Activated B cell treated with CpG ODN at 0.5 μM for 24 hours (primary cell): ENCODE data around the gene EVL. TPM values are rescaled to one million over a fixed set of nuclear protein-coding genes. Genes with fewer than 3 reads are reported as not detected.

Experiments used
- ATAC-seq: fragments of 200-7000 bp; cut with Tn5 transposase; one replicate; pipeline ENCODE4 v1.10.0; 2021; ENCODE audit warnings: low read depth, mild to moderate bottlenecking, moderate library complexity
- CTCF ChIA-PET: fragments of 350-600 bp; sonication (Branson Sonifier 250); formaldehyde crosslinking; loops from one replicate; lab custom pipeline; 2021; ENCODE audit warnings: antibody characterized with exemption; lab: Charles Lee
- POLR2A ChIA-PET: fragments of 350-600 bp; sonication (Branson Sonifier 250); formaldehyde crosslinking; loops from one replicate; lab custom pipeline; 2021; ENCODE audit warnings: antibody characterized with exemption; lab: Charles Lee
- DNase-seq: peaks from one replicate; pipeline ENCODE4 v3.0.0; 2022
- H3K27ac Mint-ChIP-seq: one replicate; pipeline ENCODE4 v1.8.0; 2020; ENCODE audit warnings: mixed read lengths
- H3K27me3 Mint-ChIP-seq: one replicate; pipeline ENCODE4 v1.8.0; 2021; ENCODE audit warnings: mixed read lengths
- H3K36me3 Mint-ChIP-seq: one replicate; pipeline ENCODE4 v1.8.0; 2021; ENCODE audit warnings: low read depth, mixed read lengths
- H3K4me1 Mint-ChIP-seq: one replicate; pipeline ENCODE4 v1.8.0; 2021; ENCODE audit warnings: mixed read lengths
- H3K4me3 Mint-ChIP-seq: one replicate; pipeline ENCODE4 v1.8.0; 2020; ENCODE audit warnings: mild to moderate bottlenecking, mixed read lengths
- H3K9me3 Mint-ChIP-seq: one replicate; pipeline ENCODE4 v1.8.0; 2020; ENCODE audit warnings: mixed read lengths
- CTCF ChIP-seq: fragments of 200-600 bp; IDR thresholded peaks from one replicate; pipeline ENCODE4 v1.8.0; 2022; ENCODE audit warnings: antibody characterized with exemption, mild to moderate bottlenecking
- intact Hi-C: fragments of 100-400 bp; cut with micrococcal nuclease; formaldehyde crosslinking; loops from one replicate; pipeline ENCODE4 v1.15.1; 2024
- total RNA-seq: library from RNA; stranded (reverse); gene quantifications from 2 replicates; pipeline ENCODE4 v1.2.3, GENCODE V29; 2022

Gene EVL
- total RNA-seq, 1 donor from 2014 or later: 272 TPM

- ATAC-seq (no peak), DNase-seq (no peak)
- H3K27ac Mint-ChIP-seq: no peak overlapping the region
- POLR2A ChIA-PET: no interaction called here
- no peak for TF ChIP-seq CTCF
- intact Hi-C loops: no loop called here
- H3K4me3 Mint-ChIP-seq: no peak overlapping the region
- no peaks in the 10 kb centered on the region for H3K27me3 Mint-ChIP-seq
- H3K36me3 Mint-ChIP-seq: no peaks in the 10 kb centered on the region
- H3K4me1 Mint-ChIP-seq: no peaks in the 10 kb centered on the region
- CTCF ChIA-PET: interaction anchor here (0.7 kb wide), 1 partner anchor 105 kb away, joined by 3 read pairs; no protein-coding TSS in a partner anchor
- no peaks in the 10 kb centered on the region for H3K9me3 Mint-ChIP-seq
These were observed 24.0 kb upstream of the EVL start for GRCh38 chr14:100041271-100041670.

DNA sequence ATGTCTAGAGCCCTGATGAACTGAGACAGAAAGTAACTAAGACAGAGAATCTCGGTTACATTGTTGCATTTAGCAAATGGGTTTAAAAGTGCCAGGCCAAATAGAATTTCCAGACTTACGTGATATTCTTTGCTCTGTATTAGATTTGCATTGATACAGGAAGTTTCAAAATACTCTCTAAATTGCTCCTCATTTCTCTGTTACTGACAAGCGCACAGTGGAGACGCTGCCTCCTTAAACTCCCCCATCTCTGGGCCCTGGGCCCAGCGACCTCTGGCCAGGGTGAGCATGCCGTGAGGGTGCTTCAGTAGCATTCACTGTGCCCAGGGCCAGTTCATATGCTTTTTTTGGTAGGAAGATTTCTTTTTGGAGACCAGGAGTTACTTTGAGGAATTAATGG, 22.9 kb upstream of the EVL start:
- POLR2A ChIA-PET: no interaction called here
- TF ChIP-seq CTCF: no peak
- no peaks in the 10 kb centered on the region for H3K9me3 Mint-ChIP-seq
- H3K36me3 Mint-ChIP-seq: no peaks in the 10 kb centered on the region
- DNase-seq (no peak), ATAC-seq (no peak)
- H3K27ac Mint-ChIP-seq: no peak overlapping the region
- no peaks in the 10 kb centered on the region for H3K27me3 Mint-ChIP-seq
- H3K4me1 Mint-ChIP-seq: no peaks in the 10 kb centered on the region
- intact Hi-C loops: no loop called here
- H3K4me3 Mint-ChIP-seq: no peak overlapping the region
- CTCF ChIA-PET: no interaction called here

DNA sequence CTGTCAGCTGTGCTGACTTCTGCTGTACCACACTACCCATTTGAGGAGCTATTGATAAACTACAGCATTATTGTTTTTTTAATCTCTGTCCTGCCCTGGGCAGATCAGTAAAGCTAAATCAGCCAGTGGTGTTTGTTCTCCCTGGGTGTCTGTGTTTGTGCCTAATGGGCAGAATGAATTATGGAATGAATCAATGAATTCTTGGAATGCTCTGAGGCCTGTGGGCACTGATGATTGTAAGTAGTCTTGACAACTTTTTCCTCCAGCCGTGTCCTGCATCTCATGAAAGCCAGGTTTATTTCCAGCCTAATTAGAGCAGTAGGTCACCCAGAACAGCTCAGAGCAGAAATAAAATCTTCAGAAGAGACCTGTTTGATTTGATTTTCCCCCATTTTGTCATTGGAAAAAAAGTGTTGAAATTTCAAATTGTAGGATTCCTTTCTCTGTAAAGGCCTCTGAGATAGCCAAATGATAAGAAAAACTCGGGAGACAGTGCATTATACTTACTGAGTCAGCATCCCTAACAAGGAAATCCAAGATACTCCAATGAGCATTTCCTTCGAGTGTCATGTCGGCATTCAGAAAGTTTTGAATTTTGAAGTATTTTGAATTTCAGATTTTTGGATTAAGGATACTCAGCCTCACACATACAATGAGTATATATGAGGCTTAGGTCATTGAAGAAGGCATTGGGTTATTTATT, 19.4 kb upstream of the EVL start:
- DNase-seq (no peak), ATAC-seq (no peak)
- no peak for TF ChIP-seq CTCF
- Mint-ChIP-seq H3K9me3 (no peaks in the 10 kb centered on the region), H3K4me3 (no peak overlapping the region), H3K4me1 (no peaks in the 10 kb centered on the region), H3K36me3 (no peaks in the 10 kb centered on the region), H3K27me3 (no peaks in the 10 kb centered on the region), H3K27ac (no peak overlapping the region)
- CTCF ChIA-PET: interaction anchor here (1.2 kb wide), 1 partner anchor 11 kb away, joined by 4 read pairs; no protein-coding TSS in a partner anchor
- intact Hi-C loops: no loop called here
- POLR2A ChIA-PET: interaction anchor here (0.6 kb wide), 1 partner anchor 282 kb away, joined by 5 read pairs; no protein-coding TSS in a partner anchor

- TF ChIP-seq CTCF: no peak
- no peak overlapping the region for H3K4me3 Mint-ChIP-seq
- POLR2A ChIA-PET: no interaction called here
- ATAC-seq (no peak), DNase-seq (no peak)
- CTCF ChIA-PET: no interaction called here
- H3K27ac Mint-ChIP-seq: no peak overlapping the region
- H3K9me3 Mint-ChIP-seq: no peaks in the 10 kb centered on the region
- H3K4me1 Mint-ChIP-seq: no peaks in the 10 kb centered on the region
- no peaks in the 10 kb centered on the region for H3K27me3 Mint-ChIP-seq
- intact Hi-C loops: no loop called here
- H3K36me3 Mint-ChIP-seq: no peaks in the 10 kb centered on the region
These were observed 17.6 kb upstream of the EVL start for GRCh38 chr14:100047600-100047999.

DNA sequence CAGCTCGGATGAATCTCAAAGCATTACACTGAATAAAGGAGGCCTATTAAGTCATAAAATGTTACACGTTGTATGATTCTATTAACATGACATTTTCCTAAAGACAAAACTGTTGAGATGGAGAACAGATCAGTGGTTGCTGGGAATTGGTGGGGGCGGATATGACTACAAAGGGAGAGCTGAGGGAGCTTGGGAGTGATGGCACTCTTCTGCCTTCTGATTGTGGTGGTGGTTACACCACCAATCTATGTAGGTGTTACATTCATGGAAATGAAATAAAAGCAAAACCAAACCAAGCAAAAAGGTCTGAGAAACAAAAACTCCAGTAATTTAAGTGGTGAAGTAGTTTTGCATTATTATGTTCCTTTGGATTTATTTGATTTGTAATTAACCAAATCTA, 16.4 kb upstream of the EVL start:
- DNase-seq: no peak
- intact Hi-C loops: no loop called here
- H3K4me3 Mint-ChIP-seq: no peak overlapping the region
- ChIA-PET CTCF (no interaction called here), POLR2A (no interaction called here)
- no peaks in the 10 kb centered on the region for H3K9me3 Mint-ChIP-seq
- no peak for TF ChIP-seq CTCF
- no peaks in the 10 kb centered on the region for H3K4me1 Mint-ChIP-seq
- no peaks in the 10 kb centered on the region for H3K36me3 Mint-ChIP-seq
- no peaks in the 10 kb centered on the region for H3K27me3 Mint-ChIP-seq
- no peak overlapping the region for H3K27ac Mint-ChIP-seq
- ATAC-seq: no peak
